ENCODE data around the gene MTMR12.
A peak's percentile ranks its signal among the peaks of the same experiment; 100 is the strongest.
"Not testable (repeated sequence)": the region's sequence is repeated elsewhere in the genome, so short reads cannot be mapped to it uniquely, and the experiment has no call there.

MTMR12 gene

DNA sequence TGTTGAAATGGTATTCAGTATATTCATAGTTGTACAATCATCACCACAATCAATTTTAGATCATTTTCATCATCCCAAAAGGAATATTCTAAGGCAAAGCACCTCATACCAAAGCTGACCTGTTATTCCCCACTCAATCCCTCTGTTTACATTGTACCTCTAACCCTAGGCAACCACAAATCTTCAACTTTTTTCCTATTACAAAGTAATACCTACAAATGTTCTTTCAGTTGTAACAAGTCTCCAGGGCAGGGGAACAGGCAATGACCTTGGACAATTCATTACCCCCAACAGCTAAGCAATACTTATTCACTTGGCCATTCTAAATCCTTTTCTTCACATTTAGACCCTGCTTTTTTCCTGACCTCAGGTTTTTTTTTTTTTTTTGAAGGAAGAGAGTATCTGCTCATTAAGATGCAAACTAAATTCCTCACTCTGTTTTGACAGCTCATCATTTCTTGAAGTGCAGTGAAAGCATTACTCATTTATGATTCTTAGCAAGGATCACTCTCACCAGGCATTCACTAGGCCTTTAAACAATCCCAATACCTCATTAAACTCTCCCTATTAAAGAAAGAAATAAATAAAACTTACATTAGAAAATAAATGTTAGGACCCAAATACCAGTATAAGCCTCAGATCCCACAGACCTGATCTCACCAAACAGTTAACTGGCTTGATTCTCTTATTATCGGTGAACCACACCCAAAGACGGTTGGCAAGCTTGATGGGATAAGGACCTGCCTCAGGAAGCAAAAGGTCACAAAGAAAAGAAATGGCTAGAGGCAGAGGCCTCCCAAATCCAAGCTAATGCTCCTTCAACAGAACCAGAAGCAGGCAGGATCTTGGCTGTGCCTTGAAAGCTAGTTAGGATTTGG, 15.3 kb downstream of the MTMR12 start:
- no peak for DNase-seq (ENCODE audit: low read depth in 2 of 2)

GRCh38 chr5:32295966-32296772, 16.6 kb downstream of the MTMR12 start:
- DNase-seq (ENCODE audit: low read depth in 2 of 2), result not testable (repeated sequence)

DNA sequence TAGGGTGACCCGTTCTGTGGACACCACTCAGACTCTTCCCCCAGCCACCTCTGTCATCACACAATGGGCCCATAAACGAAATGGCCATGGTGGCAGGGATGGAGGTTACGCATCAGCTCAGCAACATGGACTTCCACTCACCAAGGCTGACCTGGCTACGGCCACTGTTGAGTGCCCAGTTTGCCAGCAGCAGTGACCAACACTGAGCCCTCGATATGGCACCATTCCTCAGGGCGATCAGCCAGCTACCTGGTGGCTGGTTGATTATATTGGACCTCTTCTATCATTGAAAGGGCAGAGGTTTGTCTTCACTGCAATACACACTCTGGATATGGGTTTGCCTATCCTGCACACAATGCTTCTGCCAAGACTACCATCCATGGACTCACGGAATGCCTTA, 21.1 kb downstream of the MTMR12 start:
- no peak for DNase-seq (ENCODE audit: low read depth in 2 of 2)

DNA sequence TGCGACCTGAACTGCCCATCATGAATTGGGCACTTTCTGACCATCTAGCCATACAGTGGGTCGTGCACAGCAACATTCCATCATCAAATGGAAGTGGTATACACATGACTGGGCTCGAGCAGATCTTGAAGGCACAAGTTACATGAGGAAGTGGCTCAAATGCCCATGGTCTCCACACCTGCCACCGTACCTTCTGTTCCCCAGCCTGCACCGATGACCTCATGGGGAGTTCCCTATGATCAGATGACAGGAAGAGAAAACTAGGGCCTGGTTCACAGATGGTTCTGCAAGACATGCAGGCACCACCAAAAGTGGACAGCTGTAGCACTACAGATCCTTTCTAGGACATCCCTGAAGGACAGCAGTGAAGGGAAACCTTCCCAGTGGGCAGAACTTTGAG, 21.8 kb downstream of the MTMR12 start:
- no peak for DNase-seq (ENCODE audit: low read depth in 2 of 2)

DNA sequence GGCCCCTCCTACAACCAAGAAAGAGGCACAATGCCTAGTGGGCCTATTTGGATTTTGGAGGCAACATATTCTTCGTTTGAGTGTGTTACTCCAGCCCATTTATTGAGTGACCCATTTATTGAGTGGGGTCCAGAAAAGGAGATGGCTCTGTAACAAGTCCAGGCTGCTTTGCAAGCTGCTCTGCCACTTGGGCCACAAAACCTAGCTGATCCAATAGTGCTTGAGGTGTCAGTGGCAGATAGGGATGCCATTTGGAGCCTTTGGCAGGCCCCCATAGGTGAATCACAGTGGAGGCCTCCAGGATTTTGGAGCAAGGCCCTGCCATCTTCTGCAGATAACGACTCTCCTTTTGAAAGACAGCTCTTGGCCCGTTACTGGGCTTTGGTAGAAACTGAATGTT, 22.2 kb downstream of the MTMR12 start:
- DNase-seq (ENCODE audit: low read depth in 2 of 2), result not testable (repeated sequence)

GRCh38 chr5:32289986-32290385, 22.8 kb downstream of the MTMR12 start:
- DNase-seq (ENCODE audit: low read depth in 2 of 2), result not testable (repeated sequence)

GRCh38 chr5:32288135-32288534, 24.6 kb downstream of the MTMR12 start:
- not testable (repeated sequence) for DNase-seq (ENCODE audit: low read depth in 2 of 2)

- DNase-seq (ENCODE audit: low read depth in 2 of 2), result not testable (repeated sequence)
Measured at GRCh38 chr5:32287525-32287924, 25.2 kb downstream of the MTMR12 start.

DNA sequence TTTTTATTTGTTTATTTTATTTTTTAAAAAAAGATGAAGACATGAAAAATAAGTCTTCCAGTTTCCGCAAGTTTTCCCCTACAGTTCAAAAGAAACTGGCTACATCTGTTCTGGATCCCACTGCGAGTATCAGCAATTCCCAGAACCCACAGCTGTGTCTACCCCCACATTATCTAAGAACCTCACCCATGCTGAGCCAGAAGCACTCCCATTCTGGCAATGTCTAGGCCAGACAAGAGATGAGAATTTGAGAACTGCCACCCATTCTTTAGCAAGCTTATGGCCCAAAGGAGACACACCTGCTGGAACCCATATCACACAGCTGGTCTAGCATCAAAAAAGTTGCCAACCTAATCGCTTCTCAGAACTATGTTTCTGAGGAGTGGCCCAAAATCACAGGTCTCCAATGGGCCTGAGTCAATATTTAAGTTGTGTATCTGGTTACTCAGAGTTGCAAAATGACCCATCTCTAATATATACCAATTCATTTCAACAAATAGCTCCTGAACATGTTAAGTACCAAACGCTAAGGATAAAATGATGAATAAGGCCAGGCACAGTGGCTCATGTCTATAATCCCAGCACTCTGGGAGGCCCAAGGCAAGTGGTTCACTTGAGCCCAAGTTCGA, 27.1 kb downstream of the MTMR12 start:
- no peak for DNase-seq (ENCODE audit: low read depth in 2 of 2)

DNA sequence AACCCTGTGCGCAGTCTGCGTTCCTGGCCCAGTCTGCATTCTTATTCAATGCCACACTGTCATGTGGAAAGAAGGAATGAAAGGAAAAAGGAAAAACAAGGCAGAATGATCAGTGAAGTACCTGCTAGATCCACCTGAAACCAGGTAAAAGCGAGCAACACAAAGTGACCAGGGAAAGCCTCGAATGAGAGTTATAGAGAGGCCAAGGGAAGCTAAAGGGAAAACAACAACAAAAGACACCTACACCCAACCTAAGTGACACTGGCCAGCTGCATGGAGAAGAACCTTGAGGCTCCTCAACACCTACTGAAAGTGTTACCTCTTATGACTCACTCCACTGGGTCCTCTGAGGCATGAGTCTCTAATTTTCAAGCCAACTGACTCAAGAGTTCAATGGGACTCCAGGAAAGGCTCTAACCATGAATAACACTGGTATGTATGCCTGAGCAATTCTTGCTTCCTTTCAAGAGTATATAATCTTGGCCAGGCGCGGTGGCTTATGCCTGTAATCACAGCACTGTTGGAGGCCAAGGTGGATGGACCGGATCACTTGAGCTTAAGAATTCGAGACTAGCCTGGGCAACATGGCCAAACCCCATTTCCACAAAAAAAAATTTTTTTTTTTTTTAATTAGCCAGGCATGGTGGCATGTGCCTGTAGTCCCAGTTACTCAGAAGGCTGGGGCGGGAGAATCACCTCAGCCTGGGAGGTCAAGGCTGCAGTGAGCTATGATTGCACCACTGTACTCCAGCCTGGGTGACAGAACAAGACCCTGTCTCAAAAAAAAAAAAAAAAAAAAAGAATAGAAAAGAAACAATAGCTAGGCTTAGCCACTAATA, 29.0 kb downstream of the MTMR12 start:
- peak in 1 of 2 donors; percentile 6 for DNase-seq (ENCODE audit: low read depth in 2 of 2)

GRCh38 chr5:32283061-32283460, 29.7 kb downstream of the MTMR12 start:
- DNase-seq (ENCODE audit: low read depth in 2 of 2), result no peak

GRCh38 chr5:32282633-32283032, 30.1 kb downstream of the MTMR12 start:
- DNase-seq (ENCODE audit: low read depth in 2 of 2), result no peak

GRCh38 chr5:32281378-32282133, 31.2 kb downstream of the MTMR12 start:
- DNase-seq (ENCODE audit: low read depth in 2 of 2), result not testable (repeated sequence)

DNA sequence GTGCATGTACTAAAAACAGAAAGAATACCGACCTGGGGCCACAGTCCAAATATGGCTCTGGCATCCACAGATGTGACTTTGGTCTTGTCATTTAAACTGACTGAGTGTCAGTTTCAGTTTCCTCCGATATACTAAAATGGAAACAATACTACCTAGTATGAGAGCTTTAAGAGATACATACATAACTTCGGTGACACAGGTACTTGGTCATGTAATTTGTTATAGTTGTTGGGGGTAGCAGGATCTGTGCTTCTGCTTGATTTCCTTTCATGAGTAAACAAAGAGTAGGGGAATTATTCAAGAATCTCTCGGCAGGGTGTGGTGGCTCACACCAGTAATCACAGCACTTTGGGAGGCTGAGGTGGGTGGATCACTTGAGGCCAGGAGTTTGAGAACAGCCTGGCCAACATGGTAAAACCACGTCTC, 32.1 kb downstream of the MTMR12 start:
- DNase-seq (ENCODE audit: low read depth in 2 of 2), result peak in 1 of 2 donors; percentile 16

- DNase-seq (ENCODE audit: low read depth in 2 of 2), result no peak
Measured at GRCh38 chr5:32279786-32280185, 33.0 kb downstream of the MTMR12 start.

DNA sequence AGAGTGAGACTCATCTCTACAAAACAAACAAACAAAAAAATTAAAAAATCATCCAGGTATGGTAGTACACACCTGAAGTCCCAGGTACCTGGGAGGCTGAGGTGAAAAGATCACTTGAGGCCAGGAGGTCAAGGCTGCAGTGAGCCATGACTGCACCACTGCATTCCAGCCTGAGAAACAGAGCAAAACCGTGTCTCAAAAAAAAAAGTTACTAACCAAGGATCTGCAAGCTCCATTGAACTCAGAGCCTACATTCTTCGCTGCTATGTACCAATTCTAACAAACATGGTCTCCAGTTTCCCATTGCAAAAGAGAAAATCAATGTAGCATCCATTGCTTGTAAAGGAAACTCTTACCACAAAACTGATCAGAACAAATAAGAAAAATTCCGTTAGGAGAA, 33.5 kb downstream of the MTMR12 start:
- DNase-seq (ENCODE audit: low read depth in 2 of 2), result no peak

GRCh38 chr5:32278406-32278805, 34.3 kb downstream of the MTMR12 start:
- DNase-seq (ENCODE audit: low read depth in 2 of 2), result no peak

DNA sequence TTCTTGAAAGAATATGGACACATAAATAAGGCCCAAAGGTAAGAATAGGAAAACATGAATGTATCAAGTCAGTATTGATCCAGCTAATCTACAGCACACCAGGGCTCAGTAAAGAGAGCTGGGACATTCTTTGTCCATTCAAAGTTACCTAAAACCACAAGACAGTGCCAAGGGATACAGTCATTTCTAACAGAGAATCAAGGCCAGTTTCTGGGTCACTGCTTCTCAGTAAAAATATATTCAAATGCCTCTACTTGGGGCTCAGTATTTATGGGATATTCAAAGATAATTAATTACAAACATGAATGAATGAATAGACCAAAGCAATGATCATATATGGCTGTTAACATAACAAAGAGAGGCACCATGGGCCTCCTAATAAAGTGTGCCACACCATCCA, 34.9 kb downstream of the MTMR12 start:
- DNase-seq (ENCODE audit: low read depth in 2 of 2), result no peak

DNA sequence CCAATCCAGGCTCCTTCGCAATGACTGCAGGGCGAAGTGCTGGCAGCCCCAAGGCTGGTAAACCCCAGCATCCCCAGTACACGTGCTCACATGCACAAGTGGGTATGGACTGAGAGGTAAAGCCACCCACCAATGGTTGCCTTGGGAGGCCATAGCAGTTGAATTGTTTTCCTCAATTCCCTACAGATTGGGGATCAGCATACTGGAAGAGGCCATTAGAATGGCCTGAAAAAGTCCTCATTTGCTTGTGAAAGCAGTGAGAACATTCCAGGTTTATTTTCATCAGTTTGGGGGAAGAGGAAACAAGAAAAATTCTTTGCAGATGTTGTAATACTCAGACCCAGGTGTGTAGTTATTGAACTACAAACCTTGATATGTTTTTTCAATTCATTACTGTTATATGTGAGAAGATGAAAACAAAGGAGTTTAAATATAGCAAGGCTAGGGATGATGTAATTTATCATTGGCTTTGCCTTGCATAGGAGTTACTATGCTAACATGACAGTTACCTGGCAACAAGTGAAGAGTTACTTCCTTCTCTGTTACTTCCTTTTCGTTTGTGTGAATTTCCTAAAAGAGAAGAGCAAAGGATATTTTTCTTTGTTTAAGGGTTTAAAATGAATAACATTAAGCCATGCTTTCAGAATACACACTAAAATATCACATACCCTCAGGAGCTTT, 36.4 kb downstream of the MTMR12 start:
- no peak for DNase-seq (ENCODE audit: low read depth in 2 of 2)

GRCh38 chr5:32275396-32275741, 37.4 kb downstream of the MTMR12 start:
- no peak for DNase-seq (ENCODE audit: low read depth in 2 of 2)

All from stimulated activated CD4-positive, alpha-beta T cell treated with anti-CD3 and anti-CD28 coated beads, Interleukin-15, amount 100 ng/mL, for 48 hours (primary cell).